ENCODE measurements around the gene RAET1E.
"Not testable (repeated sequence)": the region's sequence is repeated elsewhere in the genome, so short reads cannot be mapped to it uniquely, and the experiment has no call there.

RAET1E gene

DNA sequence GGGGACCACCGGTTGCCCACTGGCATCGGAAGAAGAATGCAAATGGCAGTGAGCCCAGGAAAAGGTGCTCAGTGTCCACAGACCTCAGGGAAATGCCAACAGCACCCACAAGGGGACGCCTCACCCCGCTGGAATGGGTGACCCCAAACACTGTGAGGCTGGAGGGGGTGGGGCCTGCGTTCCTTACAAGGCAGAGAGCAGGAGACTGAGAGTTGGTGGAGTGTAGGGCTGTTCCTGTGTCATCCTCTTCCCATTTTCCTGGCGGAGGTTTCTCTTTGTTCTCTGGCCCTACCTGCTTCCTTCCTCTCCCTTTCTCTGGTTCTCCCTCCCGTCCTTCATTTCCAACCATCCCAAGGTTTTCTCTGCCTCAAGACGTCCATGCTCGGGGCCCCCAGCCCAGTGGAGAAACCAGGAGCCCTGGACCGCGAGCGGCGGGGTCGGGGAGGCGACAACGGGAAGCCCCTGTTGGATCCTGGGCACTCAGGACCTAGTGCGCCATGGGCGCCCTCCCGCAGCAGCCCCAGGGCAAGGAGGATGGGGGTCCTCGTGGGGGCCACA lies 40.2 kb upstream of the RAET1E start:
- Histone ChIP-seq H3K4me3 (ENCODE audit: low read length) (peak overlapping the region; percentile 62), H3K27me3 (ENCODE audit: control insufficient read depth, insufficient read depth, low read length) (peaks cover 55% of the 10 kb centered on the region)
- not testable (repeated sequence) for H3K4me1 ChIP-seq (ENCODE audit: control insufficient read depth, insufficient read depth, low read length); H3K27ac ChIP-seq (ENCODE audit: low read depth, low read length); H3K9ac ChIP-seq (ENCODE audit: low read length); H3K36me3 ChIP-seq (ENCODE audit: control insufficient read depth, insufficient read depth, low read length)

DNA sequence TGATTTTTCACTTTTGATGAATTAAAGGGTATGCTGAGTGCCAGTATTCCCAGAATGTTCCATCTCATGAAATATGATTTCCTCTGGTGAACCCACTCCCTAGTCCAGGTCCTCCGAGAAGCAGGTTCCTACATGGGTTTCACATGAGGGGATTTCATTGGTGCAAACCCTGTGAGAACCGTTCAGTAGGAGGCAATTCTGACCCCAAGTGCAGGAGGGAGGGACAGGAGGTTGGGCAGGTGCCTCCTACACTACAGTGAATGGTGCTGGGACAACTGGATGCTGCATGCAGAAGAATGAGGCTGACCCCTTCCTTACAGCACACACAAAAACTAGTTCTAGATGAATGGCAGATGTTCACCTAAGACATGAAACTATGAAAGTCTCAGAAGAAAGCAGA lies 38.8 kb upstream of the RAET1E start:
- H3K27me3 ChIP-seq (ENCODE audit: control insufficient read depth, insufficient read depth, low read length): peaks cover 48% of the 10 kb centered on the region
- H3K4me1 ChIP-seq (ENCODE audit: control insufficient read depth, insufficient read depth, low read length): peaks cover 7% of the 10 kb centered on the region
- H3K36me3 ChIP-seq (ENCODE audit: control insufficient read depth, insufficient read depth, low read length): no peaks in the 10 kb centered on the region
- no peak overlapping the region for H3K9ac ChIP-seq (ENCODE audit: low read length)
- no peak overlapping the region for H3K27ac ChIP-seq (ENCODE audit: low read depth, low read length)
- no peak overlapping the region for H3K4me3 ChIP-seq (ENCODE audit: low read length)

GRCh38 chr6:149935668-149936067 lies 37.8 kb upstream of the RAET1E start:
- no peak overlapping the region for H3K9ac ChIP-seq (ENCODE audit: low read length)
- no peak overlapping the region for H3K4me3 ChIP-seq (ENCODE audit: low read length)
- peaks cover 40% of the 10 kb centered on the region for H3K27me3 ChIP-seq (ENCODE audit: control insufficient read depth, insufficient read depth, low read length)
- H3K27ac ChIP-seq (ENCODE audit: low read depth, low read length): no peak overlapping the region
- H3K36me3 ChIP-seq (ENCODE audit: control insufficient read depth, insufficient read depth, low read length): no peaks in the 10 kb centered on the region
- H3K4me1 ChIP-seq (ENCODE audit: control insufficient read depth, insufficient read depth, low read length): peaks cover 7% of the 10 kb centered on the region

GRCh38 chr6:149935246-149935645 lies 37.3 kb upstream of the RAET1E start:
- H3K36me3 ChIP-seq (ENCODE audit: control insufficient read depth, insufficient read depth, low read length): no peaks in the 10 kb centered on the region

GRCh38 chr6:149934249-149935156 lies 36.6 kb upstream of the RAET1E start:
- Histone ChIP-seq H3K9ac (ENCODE audit: low read length) (no peak overlapping the region), H3K27me3 (ENCODE audit: control insufficient read depth, insufficient read depth, low read length) (peaks cover 29% of the 10 kb centered on the region), H3K4me1 (ENCODE audit: control insufficient read depth, insufficient read depth, low read length) (peaks cover 7% of the 10 kb centered on the region), H3K27ac (ENCODE audit: low read depth, low read length) (no peak overlapping the region), H3K4me3 (ENCODE audit: low read length) (no peak overlapping the region), H3K36me3 (ENCODE audit: control insufficient read depth, insufficient read depth, low read length) (no peaks in the 10 kb centered on the region)

More at GRCh38 chr6:149935246-149935645, 37.3 kb upstream of the RAET1E start:
- Histone ChIP-seq H3K4me3 (ENCODE audit: low read length) (no peak overlapping the region), H3K9ac (ENCODE audit: low read length) (no peak overlapping the region), H3K27ac (ENCODE audit: low read depth, low read length) (no peak overlapping the region), H3K27me3 (ENCODE audit: control insufficient read depth, insufficient read depth, low read length) (peaks cover 36% of the 10 kb centered on the region), H3K4me1 (ENCODE audit: control insufficient read depth, insufficient read depth, low read length) (peaks cover 7% of the 10 kb centered on the region)

GRCh38 chr6:149933461-149933860 lies 35.5 kb upstream of the RAET1E start:
- Histone ChIP-seq H3K9ac (ENCODE audit: low read length) (no peak overlapping the region), H3K36me3 (ENCODE audit: control insufficient read depth, insufficient read depth, low read length) (no peaks in the 10 kb centered on the region), H3K27me3 (ENCODE audit: control insufficient read depth, insufficient read depth, low read length) (peaks cover 23% of the 10 kb centered on the region), H3K4me3 (ENCODE audit: low read length) (no peak overlapping the region), H3K27ac (ENCODE audit: low read depth, low read length) (no peak overlapping the region), H3K4me1 (ENCODE audit: control insufficient read depth, insufficient read depth, low read length) (peaks cover 2% of the 10 kb centered on the region)

DNA sequence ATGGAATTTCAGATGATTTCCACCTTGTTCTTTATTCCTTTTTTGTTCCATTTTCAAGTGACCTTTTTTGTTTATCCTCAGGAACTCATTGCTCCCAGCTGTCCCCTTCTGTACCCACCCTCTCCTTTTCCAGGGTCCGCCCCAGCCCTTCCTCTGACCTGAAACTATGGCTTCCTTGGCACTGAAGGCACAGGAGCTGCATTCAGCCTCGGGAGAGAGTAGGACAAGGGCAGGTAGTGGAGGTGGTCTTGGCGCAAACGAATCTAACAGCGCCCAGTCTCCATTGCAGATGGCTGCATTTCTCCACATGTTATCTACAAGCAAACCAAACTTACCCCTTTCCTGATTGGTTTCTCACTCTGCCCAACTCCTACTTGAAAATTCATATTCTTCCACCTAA lies 35.1 kb upstream of the RAET1E start:
- Histone ChIP-seq H3K27ac (ENCODE audit: low read depth, low read length) (no peak overlapping the region), H3K27me3 (ENCODE audit: control insufficient read depth, insufficient read depth, low read length) (peaks cover 19% of the 10 kb centered on the region)

DNA sequence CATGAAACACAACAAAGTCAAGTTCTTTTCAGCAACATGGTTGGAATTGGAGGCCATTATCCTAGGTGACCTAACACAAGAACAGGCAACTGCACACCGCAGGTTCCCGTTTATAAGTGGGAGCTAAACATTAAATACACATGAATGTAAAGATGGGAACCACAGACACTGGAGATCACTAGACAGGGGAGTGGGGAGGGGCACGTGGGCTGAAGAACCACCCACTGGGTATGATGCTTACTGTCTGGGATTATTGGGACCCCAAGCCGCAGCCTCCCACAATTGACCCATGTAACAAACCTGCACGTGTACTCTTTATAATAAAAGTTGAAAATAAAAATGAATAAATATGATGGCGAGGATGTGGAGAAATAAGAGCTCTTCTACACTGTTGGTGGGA lies 33.6 kb upstream of the RAET1E start:
- H3K4me3 ChIP-seq (ENCODE audit: low read length): no peak overlapping the region
- H3K27me3 ChIP-seq (ENCODE audit: control insufficient read depth, insufficient read depth, low read length): peaks cover 15% of the 10 kb centered on the region
- H3K36me3 ChIP-seq (ENCODE audit: control insufficient read depth, insufficient read depth, low read length): no peaks in the 10 kb centered on the region
- H3K4me1 ChIP-seq (ENCODE audit: control insufficient read depth, insufficient read depth, low read length): no peaks in the 10 kb centered on the region
- no peak overlapping the region for H3K9ac ChIP-seq (ENCODE audit: low read length)
- H3K27ac ChIP-seq (ENCODE audit: low read depth, low read length): no peak overlapping the region

More for the DNA sequence above, 35.1 kb upstream of the RAET1E start:
- Histone ChIP-seq H3K4me1 (ENCODE audit: control insufficient read depth, insufficient read depth, low read length) (no peaks in the 10 kb centered on the region), H3K4me3 (ENCODE audit: low read length) (no peak overlapping the region), H3K36me3 (ENCODE audit: control insufficient read depth, insufficient read depth, low read length) (no peaks in the 10 kb centered on the region), H3K9ac (ENCODE audit: low read length) (no peak overlapping the region)

DNA sequence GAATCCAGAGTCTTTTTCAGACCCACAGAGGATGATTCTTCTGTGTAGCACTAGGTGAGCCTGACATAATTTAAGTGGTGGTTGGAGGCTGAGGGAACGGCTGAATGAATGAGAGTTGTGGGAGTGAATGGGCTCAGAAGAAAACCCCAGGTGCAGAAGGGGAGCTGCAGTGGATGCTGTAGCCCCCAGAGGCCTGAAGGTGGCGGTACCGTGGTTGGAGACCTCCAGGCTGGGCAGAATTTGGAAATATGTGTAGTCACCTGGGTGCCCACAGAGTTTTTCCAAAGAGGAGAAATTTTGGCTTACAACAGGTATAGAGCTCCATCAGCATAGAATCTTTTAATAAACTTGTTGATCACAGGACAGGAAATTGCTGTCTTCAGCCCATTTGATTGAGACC lies 31.5 kb upstream of the RAET1E start:
- Histone ChIP-seq H3K4me1 (ENCODE audit: control insufficient read depth, insufficient read depth, low read length) (no peaks in the 10 kb centered on the region), H3K27me3 (ENCODE audit: control insufficient read depth, insufficient read depth, low read length) (peaks cover 6% of the 10 kb centered on the region)

GRCh38 chr6:149927025-149927424 lies 29.1 kb upstream of the RAET1E start:
- not testable (repeated sequence) for H3K4me1 ChIP-seq (ENCODE audit: control insufficient read depth, insufficient read depth, low read length); H3K27ac ChIP-seq (ENCODE audit: low read depth, low read length); H3K4me3 ChIP-seq (ENCODE audit: low read length); H3K9ac ChIP-seq (ENCODE audit: low read length); H3K27me3 ChIP-seq (ENCODE audit: control insufficient read depth, insufficient read depth, low read length); H3K36me3 ChIP-seq (ENCODE audit: control insufficient read depth, insufficient read depth, low read length)

More for the DNA sequence above, 31.5 kb upstream of the RAET1E start:
- Histone ChIP-seq H3K4me3 (ENCODE audit: low read length) (no peak overlapping the region), H3K36me3 (ENCODE audit: control insufficient read depth, insufficient read depth, low read length) (no peaks in the 10 kb centered on the region), H3K9ac (ENCODE audit: low read length) (no peak overlapping the region), H3K27ac (ENCODE audit: low read depth, low read length) (no peak overlapping the region)

- H3K4me1 ChIP-seq (ENCODE audit: control insufficient read depth, insufficient read depth, low read length): no peaks in the 10 kb centered on the region
- H3K27ac ChIP-seq (ENCODE audit: low read depth, low read length): no peak overlapping the region
- no peaks in the 10 kb centered on the region for H3K36me3 ChIP-seq (ENCODE audit: control insufficient read depth, insufficient read depth, low read length)
- H3K9ac ChIP-seq (ENCODE audit: low read length): no peak overlapping the region
- peaks cover 9% of the 10 kb centered on the region for H3K27me3 ChIP-seq (ENCODE audit: control insufficient read depth, insufficient read depth, low read length)
- H3K4me3 ChIP-seq (ENCODE audit: low read length): peak overlapping the region; percentile 63
Observed at GRCh38 chr6:149925974-149926777, 28.3 kb upstream of the RAET1E start.

DNA sequence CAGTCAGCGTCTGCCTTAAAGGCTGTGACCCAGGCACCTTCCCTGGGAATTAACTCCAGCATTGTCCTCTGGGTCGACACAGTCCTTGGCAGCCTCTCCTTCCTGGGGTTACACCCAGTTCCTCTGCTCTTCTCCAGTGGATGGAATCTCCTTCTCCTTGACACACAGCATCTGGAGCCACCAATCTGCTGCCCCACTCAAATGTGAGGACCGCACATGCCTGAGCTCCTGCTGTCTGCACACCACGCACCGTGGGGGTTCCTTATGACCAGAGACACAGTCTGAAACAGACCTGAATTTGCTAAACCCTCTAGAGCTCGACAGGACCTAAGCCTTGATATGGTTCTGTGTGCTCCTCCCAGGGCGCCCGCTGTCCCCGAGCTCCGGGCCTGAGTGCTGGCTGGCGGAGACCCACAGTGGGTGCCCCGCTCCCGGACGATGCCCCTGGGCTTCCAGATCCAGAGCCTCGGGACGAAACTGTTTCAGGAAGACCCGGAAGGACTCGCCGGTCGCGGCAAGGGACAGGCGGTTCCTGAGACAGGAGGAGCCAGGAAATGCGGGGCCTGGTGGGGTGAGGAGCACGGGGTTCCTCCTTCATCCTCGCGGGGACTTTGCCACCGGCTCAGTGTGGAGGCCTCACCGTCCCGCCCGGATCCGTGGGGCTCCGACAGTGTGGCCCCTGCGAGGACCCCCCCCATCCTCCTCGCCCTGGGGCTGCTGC lies 27.5 kb upstream of the RAET1E start:
- Histone ChIP-seq H3K9ac (ENCODE audit: low read length) (no peak overlapping the region), H3K4me3 (ENCODE audit: low read length) (peak overlapping the region; percentile 63), H3K27me3 (ENCODE audit: control insufficient read depth, insufficient read depth, low read length) (peaks cover 9% of the 10 kb centered on the region), H3K27ac (ENCODE audit: low read depth, low read length) (no peak overlapping the region), H3K4me1 (ENCODE audit: control insufficient read depth, insufficient read depth, low read length) (no peaks in the 10 kb centered on the region), H3K36me3 (ENCODE audit: control insufficient read depth, insufficient read depth, low read length) (no peaks in the 10 kb centered on the region)
